Tibial nerve (tissue), 4 donors: Measurements from ENCODE around the gene CD244. TPM values are rescaled to one million over a fixed set of nuclear protein-coding genes. Genes with fewer than 3 reads are reported as not detected.
A peak's percentile ranks its signal among the peaks of the same experiment; 100 is the strongest.

Experiments used
- DNase-seq, 2 donors: peaks; one replicate each; pipeline ENCODE4 v3.0.0-alpha.2; 2019; ENCODE audit warnings: low spot score in 2 of 2
- H3K27ac ChIP-seq, 4 donors: fragments of 200-600 bp; sonication (generic) in 3 of 4; one replicate each; pipeline ENCODE4 v1.5.1; 2017 to 2019; ENCODE audit warnings: mild to moderate bottlenecking in 1 of 4
- H3K27me3 ChIP-seq, 2 donors: fragments of 200-600 bp; sonication (generic) in 1 of 2; one replicate each; pipeline versions ENCODE4 v1.5.1 to v1.6.0; 2017 to 2019
- H3K36me3 ChIP-seq, 3 donors: fragments of 200-600 bp; sonication (generic); one replicate each; pipeline ENCODE4 v1.5.1; 2018 to 2019
- H3K4me1 ChIP-seq, 4 donors: fragments of 200-600 bp; sonication (generic) in 3 of 4; one replicate each; pipeline ENCODE4 v1.5.1; 2017 to 2019
- H3K4me3 ChIP-seq, 4 donors: fragments of 200-600 bp; sonication (generic) in 3 of 4; one replicate each; pipeline ENCODE4 v1.5.1; 2017 to 2019; ENCODE audit warnings: mild to moderate bottlenecking in 1 of 4, moderate library complexity in 1 of 4
- H3K9me3 ChIP-seq, 4 donors: fragments of 200-600 bp; sonication (generic) in 3 of 4; one replicate each; pipeline ENCODE4 v1.5.1; 2017 to 2019
- CTCF ChIP-seq, 5 experiments: fragments of 200-600 bp in 3 of 5; fragments of 450-650 bp in 2 of 5; sonication (generic) in 3 of 5; IDR thresholded peaks; one replicate each; pipeline ENCODE4 v1.5.1; 2016 to 2019; ENCODE audit warnings: antibody characterized with exemption in 5 of 5, mild to moderate bottlenecking in 3 of 5, moderate library complexity in 2 of 5
- EP300 ChIP-seq, 2 donors: sonication (generic); formaldehyde crosslinking; IDR thresholded peaks; one replicate each; pipeline ENCODE4 v1.6.1; 2017; ENCODE audit warnings: antibody characterized with exemption in 2 of 2, mild to moderate bottlenecking in 1 of 2
- POLR2A ChIP-seq, 2 donors: fragments of 450-650 bp; IDR thresholded peaks; one replicate each; pipeline ENCODE4 v1.6.1; 2017; ENCODE audit warnings: antibody characterized with exemption in 2 of 2, mild to moderate bottlenecking in 2 of 2, moderate library complexity in 2 of 2
- WGBS, 2 donors: methylation state at CpG; one replicate each; pipeline ENCODE4 v1.1.5; 2018; 5-methylcytosine and 5-hydroxymethylcytosine counted together
- total RNA-seq, 4 donors: library from RNA; depleted of rRNA; stranded (reverse); fragments of >200 nt; gene quantifications; one replicate each; pipeline ENCODE4 v1.1.0, GENCODE V29; 2016

CD244 gene
- total RNA-seq, 4 donors from 2014 or later, result 0.63 to 0.98 (median 0.90) TPM; not detected in 1

- Histone ChIP-seq H3K4me1 (peaks cover 0 to 27% (median 20%) of the 10 kb centered on the region in 4 donors), H3K9me3 (no peaks in the 10 kb centered on the region), H3K27ac (no peak overlapping the region), H3K36me3 (no peaks in the 10 kb centered on the region), H3K27me3 (no peaks in the 10 kb centered on the region), H3K4me3 (no peak overlapping the region)
- TF ChIP-seq CTCF (IDR thresholded peaks at IDR 0.05) (no peak), EP300 (IDR thresholded peaks at IDR 0.05) (no peak), POLR2A (IDR thresholded peaks at IDR 0.05) (no peak)
- WGBS, 2 donors, result 86 to 96% methylated on average over 4 of the region's 4 CpGs
- DNase-seq, result no peak
These were observed 21.6 kb downstream of the CD244 start for GRCh38 chr1:160841079-160841478.

DNA sequence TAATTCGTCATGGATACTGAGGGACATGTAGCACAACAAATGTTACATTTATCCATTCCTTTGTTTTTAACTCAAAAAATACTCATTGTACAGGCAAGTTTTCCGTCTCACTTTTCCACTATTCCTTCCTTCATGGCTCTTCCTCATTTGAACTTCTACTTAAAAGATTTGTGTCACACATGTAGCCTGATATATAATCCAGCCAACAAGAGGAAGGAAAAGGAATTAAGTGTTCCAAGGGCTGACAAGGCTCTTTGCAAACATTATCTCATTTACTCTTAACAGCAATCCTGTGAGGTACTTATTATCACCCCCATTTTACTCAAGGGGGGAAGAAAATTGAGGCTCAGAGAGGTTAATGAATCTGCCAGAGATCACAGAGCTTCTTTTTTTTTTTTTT is 22.9 kb downstream of the CD244 start:
- no peaks in the 10 kb centered on the region for H3K9me3 ChIP-seq
- H3K4me3 ChIP-seq, result no peak overlapping the region
- H3K27me3 ChIP-seq, result no peaks in the 10 kb centered on the region
- WGBS, 2 donors, result 79 to 84% methylated on average over 2 of the region's 2 CpGs
- TF ChIP-seq POLR2A (IDR thresholded peaks at IDR 0.05) (no peak), EP300 (IDR thresholded peaks at IDR 0.05) (no peak), CTCF (IDR thresholded peaks at IDR 0.05) (no peak)
- peaks cover 0 to 27% (median 20%) of the 10 kb centered on the region in 4 donors for H3K4me1 ChIP-seq
- no peak for DNase-seq
- no peak overlapping the region for H3K27ac ChIP-seq
- H3K36me3 ChIP-seq, result no peaks in the 10 kb centered on the region

GRCh38 chr1:160838888-160839287 is 23.8 kb downstream of the CD244 start:
- H3K36me3 ChIP-seq, result no peaks in the 10 kb centered on the region
- H3K9me3 ChIP-seq, result no peaks in the 10 kb centered on the region
- no peak for DNase-seq
- no peak overlapping the region for H3K4me3 ChIP-seq
- WGBS, 2 donors, result 76 to 81% methylated on average over 7 of the region's 7 CpGs
- H3K27ac ChIP-seq, result peak overlapping the region in 1 of 4 donors; percentile 78
- TF ChIP-seq CTCF (IDR thresholded peaks at IDR 0.05), result no peak
- TF ChIP-seq EP300 (IDR thresholded peaks at IDR 0.05), result no peak
- no peak for TF ChIP-seq POLR2A (IDR thresholded peaks at IDR 0.05)
- peaks cover 0 to 27% (median 20%) of the 10 kb centered on the region in 4 donors for H3K4me1 ChIP-seq
- no peaks in the 10 kb centered on the region for H3K27me3 ChIP-seq

DNA sequence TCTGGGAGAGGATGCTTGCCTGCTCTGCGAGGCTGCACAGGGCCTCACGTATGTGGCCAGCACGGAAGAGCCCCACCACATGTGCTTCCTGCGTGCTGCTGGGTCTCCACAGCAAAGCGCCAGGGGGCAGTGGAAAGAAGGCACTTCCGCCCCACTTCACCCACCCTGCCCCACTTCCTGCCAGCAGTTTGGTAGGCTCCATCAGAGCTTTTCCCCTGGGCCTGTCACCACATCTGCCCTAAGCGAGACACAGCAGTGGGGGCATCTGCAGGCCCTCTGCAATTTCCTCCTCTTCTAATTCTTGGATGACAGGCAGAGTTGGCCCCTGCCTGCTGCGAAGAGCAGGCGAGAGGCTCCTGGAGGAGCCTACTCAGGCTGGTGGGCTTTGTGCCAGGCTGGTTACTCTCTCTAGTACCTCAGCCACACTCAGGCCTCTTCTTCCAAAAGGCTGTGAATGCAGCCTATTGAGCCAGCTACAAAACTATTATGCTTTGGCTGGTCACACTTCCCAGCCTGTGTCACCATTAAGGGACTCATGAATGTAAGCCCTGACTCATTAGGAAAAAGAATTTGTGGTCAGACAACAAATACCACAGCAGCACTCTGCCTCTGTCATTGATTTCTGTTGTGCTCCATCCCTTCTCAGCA is 25.0 kb downstream of the CD244 start:
- H3K36me3 ChIP-seq, result no peaks in the 10 kb centered on the region
- WGBS, 2 donors, result 39 to 48% methylated on average over 7 to 9 of the region's 9 CpGs
- DNase-seq, result no peak
- peak overlapping the region; percentile 35 to 82 (median 76) for H3K27ac ChIP-seq
- H3K27me3 ChIP-seq, result no peaks in the 10 kb centered on the region
- peaks cover 0 to 27% (median 20%) of the 10 kb centered on the region in 4 donors for H3K4me1 ChIP-seq
- no peak overlapping the region for H3K4me3 ChIP-seq
- no peak for TF ChIP-seq EP300 (IDR thresholded peaks at IDR 0.05)
- no peak for TF ChIP-seq POLR2A (IDR thresholded peaks at IDR 0.05)
- TF ChIP-seq CTCF (IDR thresholded peaks at IDR 0.05), result peak in 3 of 5 experiments; percentile 8 to 20 (median 12)
- H3K9me3 ChIP-seq, result no peaks in the 10 kb centered on the region

DNA sequence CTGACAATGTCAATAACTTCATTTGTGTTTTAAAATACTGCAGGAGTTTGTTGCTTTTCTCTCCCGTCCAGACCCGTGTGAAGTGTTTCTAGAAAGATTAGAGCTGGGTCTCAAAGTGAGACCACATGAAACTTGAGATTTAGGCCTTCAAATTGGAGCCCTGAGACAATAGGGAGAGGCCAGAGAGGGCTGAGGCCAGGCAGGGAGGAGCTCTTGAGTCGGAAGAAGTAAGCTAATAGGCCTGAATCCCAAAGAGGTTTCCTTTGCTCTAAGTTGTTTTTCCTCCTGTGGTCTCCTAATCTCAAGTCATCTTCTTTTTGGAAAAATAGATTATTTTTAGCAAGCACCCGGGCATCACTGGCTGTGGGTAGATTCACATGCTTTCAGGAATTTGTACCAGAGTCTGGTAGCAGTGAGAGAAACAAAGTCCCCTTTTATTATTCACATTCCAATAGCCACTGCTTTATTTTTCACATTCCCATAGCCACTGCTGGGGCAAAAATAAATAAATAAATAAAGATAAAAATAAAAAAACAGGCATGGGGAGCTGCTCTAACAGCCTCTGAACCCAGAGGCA is 25.6 kb downstream of the CD244 start:
- H3K4me1 ChIP-seq, result peaks cover 0 to 27% (median 20%) of the 10 kb centered on the region in 4 donors
- DNase-seq, result no peak
- 12 to 14% methylated on average over 4 of the region's 4 CpGs for WGBS, 2 donors
- H3K36me3 ChIP-seq, result no peaks in the 10 kb centered on the region
- no peaks in the 10 kb centered on the region for H3K27me3 ChIP-seq
- no peak overlapping the region for H3K4me3 ChIP-seq
- TF ChIP-seq EP300 (IDR thresholded peaks at IDR 0.05) (peak in 1 of 2 donors; percentile 26), POLR2A (IDR thresholded peaks at IDR 0.05) (no peak)
- peak overlapping the region; percentile 35 to 82 (median 76) for H3K27ac ChIP-seq
- H3K9me3 ChIP-seq, result no peaks in the 10 kb centered on the region
